ENCODE results near the gene ROR2.

GRCh38 chr9:91599564-91599963, 350.5 kb downstream of the ROR2 start:
- no peak for TF ChIP-seq SP1 (IDR thresholded peaks at IDR 0.05)
- TF ChIP-seq FOXK2 (IDR thresholded peaks at IDR 0.05): no peak
- no peak for TF ChIP-seq TARDBP (IDR thresholded peaks at IDR 0.05)
- TF ChIP-seq NFRKB (IDR thresholded peaks at IDR 0.05): no peak
- no peak for TF ChIP-seq LEF1 (IDR thresholded peaks at IDR 0.05; ENCODE audit: borderline replicate concordance)
- TF ChIP-seq HDGF (IDR thresholded peaks at IDR 0.05; ENCODE audit: borderline replicate concordance): no peak
- TF ChIP-seq FOXM1 (IDR thresholded peaks at IDR 0.05; ENCODE audit: borderline replicate concordance): no peak
- TF ChIP-seq PKNOX1 (IDR thresholded peaks at IDR 0.05): no peak
- no peak for TF ChIP-seq ELF4 (IDR thresholded peaks at IDR 0.05)
- no peak for TF ChIP-seq BHLHE40 (IDR thresholded peaks at IDR 0.05; ENCODE audit: borderline replicate concordance)
- no peak for TF ChIP-seq FOXA1 (IDR thresholded peaks at IDR 0.05)
- no peak for TF ChIP-seq CTBP1 (IDR thresholded peaks at IDR 0.05; ENCODE audit: borderline replicate concordance)
- TF ChIP-seq ZNF384 (IDR thresholded peaks at IDR 0.05): no peak

All from HEK293T (cell line).